Gastrocnemius medialis (tissue), 4 donors: ENCODE results near the gene TFEB.

Source experiments
- POLR2A ChIP-seq, 2 donors: fragments of 450-650 bp; IDR thresholded peaks; one replicate each; pipeline ENCODE4 v1.6.1; 2017; ENCODE audit warnings: antibody characterized with exemption in 2 of 2, mild to moderate bottlenecking in 2 of 2, moderate library complexity in 2 of 2
- TF ChIP-seq, protein P1 (sequence below), 5 experiments: fragments of 450-650 bp in 3 of 5; fragments of 200-600 bp in 2 of 5; sonication (generic) in 2 of 5; IDR thresholded peaks in 4 of 5; conservative IDR thresholded peaks in 1 of 5; 1 replicate in 4 of 5; 2 replicates in 1 of 5; pipeline ENCODE4 v1.5.1; 2016 to 2019; ENCODE audit warnings: antibody characterized with exemption in 5 of 5, mild to moderate bottlenecking in 3 of 5, moderate library complexity in 3 of 5

DNA sequence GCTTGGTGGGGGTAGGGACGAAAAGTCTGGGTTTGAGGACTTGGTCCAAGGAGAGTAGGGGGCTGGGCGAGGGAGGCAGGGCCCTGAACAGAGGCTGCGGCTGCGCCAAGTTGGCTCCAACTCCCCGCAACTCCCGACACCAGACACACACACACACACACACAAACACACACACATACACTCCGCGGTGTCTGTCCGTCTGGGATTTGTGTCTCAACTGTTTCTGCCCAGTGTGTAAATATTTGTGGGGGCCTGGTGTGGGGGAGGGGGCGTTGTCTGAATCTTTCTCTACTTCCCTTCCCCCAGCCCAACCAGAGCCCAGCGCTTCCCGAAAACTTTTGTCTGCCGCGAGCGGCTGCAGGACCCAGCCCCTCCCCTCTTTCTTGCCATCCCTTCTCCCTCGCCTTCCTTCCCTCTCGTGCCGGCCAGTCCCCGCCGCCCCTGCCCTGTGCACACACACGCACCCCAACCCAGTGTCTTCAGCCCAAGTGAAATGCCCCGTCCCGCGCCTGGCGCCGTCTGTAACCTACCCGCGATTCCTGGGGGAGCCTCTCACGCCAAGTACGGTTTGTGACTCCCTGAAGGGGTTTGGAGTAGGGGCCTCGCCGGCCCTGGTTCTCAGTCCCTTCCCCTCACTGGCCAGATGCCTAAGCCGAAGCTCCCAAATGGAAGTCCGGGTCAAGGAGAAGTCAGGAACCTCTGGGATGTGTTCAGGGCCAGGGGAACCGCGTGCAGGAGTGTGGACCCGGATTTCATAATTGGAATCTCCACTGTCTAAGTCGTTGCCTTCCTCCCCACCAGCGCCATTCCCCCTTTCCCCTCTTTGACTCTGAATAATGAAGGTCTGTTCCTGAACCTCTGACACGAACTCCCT is 96.2 kb downstream of the TFEB start:
- TF ChIP-seq, protein P1, sequence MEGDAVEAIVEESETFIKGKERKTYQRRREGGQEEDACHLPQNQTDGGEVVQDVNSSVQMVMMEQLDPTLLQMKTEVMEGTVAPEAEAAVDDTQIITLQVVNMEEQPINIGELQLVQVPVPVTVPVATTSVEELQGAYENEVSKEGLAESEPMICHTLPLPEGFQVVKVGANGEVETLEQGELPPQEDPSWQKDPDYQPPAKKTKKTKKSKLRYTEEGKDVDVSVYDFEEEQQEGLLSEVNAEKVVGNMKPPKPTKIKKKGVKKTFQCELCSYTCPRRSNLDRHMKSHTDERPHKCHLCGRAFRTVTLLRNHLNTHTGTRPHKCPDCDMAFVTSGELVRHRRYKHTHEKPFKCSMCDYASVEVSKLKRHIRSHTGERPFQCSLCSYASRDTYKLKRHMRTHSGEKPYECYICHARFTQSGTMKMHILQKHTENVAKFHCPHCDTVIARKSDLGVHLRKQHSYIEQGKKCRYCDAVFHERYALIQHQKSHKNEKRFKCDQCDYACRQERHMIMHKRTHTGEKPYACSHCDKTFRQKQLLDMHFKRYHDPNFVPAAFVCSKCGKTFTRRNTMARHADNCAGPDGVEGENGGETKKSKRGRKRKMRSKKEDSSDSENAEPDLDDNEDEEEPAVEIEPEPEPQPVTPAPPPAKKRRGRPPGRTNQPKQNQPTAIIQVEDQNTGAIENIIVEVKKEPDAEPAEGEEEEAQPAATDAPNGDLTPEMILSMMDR (IDR thresholded peaks at IDR 0.05 in 4 of 5, conservative IDR thresholded peaks at IDR 0.05 in 1 of 5): no peak
- no peak for TF ChIP-seq POLR2A (IDR thresholded peaks at IDR 0.05)
